Activated CD4-positive, alpha-beta T cell treated with anti-CD3 and anti-CD28 coated beads for 48 hours (primary cell): ENCODE data around the gene DYRK4.

ENCODE experiments used
- DNase-seq: peaks from one replicate; pipeline ENCODE4 v3.0.0-alpha.2; 2020

The DYRK4 gene

DNA sequence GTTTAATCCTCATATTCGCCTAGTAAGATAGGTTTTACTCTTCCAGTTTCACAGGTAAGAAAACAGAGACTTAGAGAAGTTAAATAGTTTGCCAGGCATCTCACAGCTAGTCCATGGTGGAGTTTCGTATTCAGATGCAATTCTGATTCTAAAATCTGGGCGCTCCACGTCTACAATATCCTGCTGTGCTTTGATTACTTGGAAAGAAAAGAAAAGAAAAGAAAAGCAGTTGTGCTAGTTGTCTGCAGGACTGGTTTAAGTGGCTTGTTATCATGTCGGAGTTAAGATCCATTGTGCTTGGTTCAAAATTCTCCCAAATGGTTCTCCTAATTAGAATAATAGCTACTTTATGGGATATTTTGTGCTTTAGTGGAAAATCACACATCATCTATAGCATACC, 68.3 kb downstream of the DYRK4 start:
- no peak for DNase-seq

DNA sequence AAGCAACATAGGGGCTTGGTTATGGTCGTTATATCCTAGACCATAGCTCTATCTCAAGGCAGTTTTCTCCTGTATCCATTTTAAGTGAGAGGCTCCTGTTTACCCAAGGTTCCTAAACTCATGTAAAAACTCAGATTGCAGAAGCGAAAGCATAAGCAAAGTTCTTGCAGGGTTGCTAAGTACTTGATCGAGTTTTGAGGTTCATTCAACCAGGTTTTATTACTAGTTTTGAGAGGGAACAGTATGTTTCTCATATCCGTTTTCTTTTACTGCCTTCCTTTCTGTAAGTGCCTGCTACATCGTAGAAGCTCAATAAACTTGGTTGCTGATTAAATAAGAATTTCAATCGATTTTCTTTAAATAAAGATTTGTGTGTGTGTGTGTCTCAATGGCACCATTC, 81.7 kb downstream of the DYRK4 start:
- no peak for DNase-seq

DNA sequence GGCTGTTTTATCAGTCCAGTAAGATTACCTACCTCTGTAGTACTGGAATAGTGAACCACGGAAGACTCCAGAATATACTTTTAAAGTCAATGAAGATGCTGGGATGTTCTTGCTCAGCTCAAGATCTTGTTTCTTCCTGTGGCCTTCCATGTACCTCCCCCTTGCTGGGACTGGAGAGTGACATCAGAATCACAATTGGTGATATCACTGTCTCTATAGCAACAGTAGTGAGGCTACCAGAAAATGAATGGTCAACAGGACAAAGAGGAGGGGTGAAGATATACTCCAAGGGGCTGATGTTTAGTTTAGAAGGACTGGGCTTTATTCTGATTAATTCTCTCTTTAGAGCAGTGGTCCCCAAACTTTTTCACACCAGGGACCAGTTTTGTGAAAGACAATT, 83.0 kb downstream of the DYRK4 start:
- DNase-seq, result no peak

DNA sequence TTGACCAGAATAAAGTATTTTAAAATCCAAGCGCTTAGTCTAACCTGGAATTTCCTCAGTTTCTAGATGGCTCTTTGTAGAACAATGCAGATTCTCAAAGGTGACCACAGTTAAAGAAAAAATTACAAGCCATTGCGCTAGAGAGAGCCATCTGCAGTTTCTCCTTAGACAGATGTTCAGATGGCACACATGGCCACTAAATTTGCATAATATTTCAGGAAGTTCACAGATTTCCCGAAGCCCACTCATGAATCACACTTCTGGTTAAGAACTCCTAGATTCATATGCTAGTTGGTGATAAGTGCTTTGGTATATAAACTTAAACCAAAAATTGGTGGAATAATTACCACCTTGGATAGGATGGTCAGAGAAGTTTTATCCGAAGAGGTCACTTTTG, 86.1 kb downstream of the DYRK4 start:
- no peak for DNase-seq

DNA sequence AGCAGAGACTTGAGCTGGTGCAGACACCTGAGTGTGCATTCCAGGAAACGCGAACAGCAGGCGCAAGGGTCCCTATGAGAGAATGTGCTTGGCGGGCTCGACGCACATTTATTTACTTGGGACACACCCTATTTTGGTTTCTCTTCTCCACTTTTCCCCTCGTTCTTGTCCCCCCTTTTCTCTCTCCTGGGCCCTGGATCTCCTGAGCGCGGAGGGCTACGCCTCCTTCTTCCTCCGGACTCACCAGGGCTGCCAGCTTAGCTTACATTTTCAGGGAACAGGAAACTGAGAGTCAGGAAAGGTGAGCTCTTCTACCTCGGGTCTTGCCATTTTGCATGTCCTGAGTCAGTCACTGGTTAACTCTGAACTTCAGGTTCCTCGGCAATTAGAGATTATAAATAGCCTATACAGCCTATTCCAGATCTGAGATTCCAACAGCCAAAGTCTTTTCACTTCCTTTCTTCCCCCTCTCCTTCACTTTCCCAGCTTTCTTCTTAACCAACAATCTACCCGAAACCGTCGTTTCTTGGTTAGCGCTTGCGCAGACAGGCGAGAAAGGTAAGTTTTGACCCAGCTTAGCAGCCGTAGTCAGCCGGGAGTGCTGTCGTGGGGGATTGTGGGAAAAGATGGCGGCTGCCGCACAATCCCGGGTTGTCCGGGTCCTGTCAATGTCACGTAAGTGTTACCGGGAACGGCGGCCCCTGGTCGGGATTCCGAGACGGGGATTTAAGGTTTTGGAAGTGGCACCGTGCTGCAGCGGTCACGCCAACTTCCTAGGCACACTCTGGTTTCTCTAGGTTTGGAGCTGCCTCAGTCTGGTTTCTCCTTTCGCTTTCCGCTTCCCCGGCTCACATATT, 86.7 kb downstream of the DYRK4 start, which contains the start of the genes AKAP3 and NDUFA9:
Gene AKAP3, minus strand, starts transcription at position 551 of the 857 bp plus-strand sequence. CDS start 10,855 bp downstream, outside the sequence.
Gene NDUFA9, plus strand, starts transcription at position 614 of the 857 bp plus-strand sequence. Its CDS starts 13 bp downstream, at position 627.
- peak; percentile 85 for DNase-seq

DNA sequence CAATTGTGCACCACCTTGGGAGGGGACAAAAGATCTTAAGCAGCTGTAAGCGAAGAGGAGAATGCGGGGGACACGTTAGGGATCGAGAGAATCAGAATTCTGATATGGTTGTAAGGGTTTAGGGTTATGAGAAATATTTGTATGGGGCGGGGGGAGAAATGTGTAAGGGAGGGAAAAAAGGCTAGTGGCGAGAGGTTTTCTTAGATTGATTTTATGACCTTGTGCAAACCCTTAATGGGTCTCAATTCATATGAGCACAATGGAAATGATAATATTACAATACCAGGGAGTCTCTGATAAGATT, 87.3 kb downstream of the DYRK4 start:
- DNase-seq, result no peak

DNA sequence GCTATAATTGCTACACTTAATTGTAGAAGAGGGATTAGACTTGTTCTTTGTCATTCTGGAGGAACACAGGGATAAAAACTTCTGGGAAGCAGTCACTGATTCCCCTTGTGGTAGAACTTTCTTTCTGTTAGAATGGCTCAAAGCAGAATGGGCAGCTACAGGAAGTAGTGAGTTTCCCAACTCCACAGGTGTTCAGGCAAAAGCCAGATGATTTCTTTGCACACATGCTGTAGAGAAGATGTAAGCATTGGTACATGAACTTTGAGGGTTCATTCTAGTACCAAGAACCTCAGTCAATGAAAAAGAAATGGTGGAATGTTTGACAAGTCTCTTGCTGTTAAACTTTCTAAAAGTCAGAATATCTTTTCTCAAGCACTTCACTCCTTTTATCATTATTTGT, 91.2 kb downstream of the DYRK4 start:
- DNase-seq, result no peak

DNA sequence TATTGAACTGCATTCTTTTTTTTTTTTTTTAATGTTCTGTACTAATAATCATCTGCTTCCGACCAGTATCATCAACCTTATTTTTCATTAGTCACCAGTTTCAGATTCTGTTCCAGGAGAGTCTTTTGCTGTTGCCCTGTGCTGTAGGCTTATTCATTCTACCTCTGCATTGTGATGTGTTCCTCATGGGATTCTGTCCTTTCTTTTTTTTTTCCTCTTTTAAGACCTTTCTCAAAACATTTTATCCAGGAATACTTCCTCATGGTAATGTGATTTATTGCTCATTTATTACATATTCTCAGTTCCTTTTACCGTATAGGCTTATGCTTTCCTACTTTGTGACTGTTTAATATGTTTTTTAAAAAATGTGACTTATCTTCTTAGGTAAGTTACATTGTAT, 91.7 kb downstream of the DYRK4 start:
- DNase-seq, result no peak
